Measurements from ENCODE around the gene C9. TPM values are rescaled to one million over a fixed set of nuclear protein-coding genes. Genes with fewer than 3 reads are reported as not detected.

C9 gene
- total and polyA plus RNA-seq, 2 experiments from 2014 or later: not detected

GRCh38 chr5:39361306-39361705 lies 3.0 kb downstream of the C9 start (continued):
- TF ChIP-seq ZNF462 (CRISPR knock-in tag; IDR thresholded peaks at IDR 0.05) (no peak), ETS1 (IDR thresholded peaks at IDR 0.05) (no peak)

GRCh38 chr5:39360471-39361111 lies 3.7 kb downstream of the C9 start:
- H3K4me3 Mint-ChIP-seq: no peak overlapping the region
- ATAC-seq: no peak
- no peaks in the 10 kb centered on the region for H3K79me2 ChIP-seq (replicated peaks; ENCODE audit: insufficient read depth)
- no peaks in the 10 kb centered on the region for H3K36me3 ChIP-seq (ENCODE audit: insufficient read depth)
- no peaks in the 10 kb centered on the region for H3K4me1 ChIP-seq (ENCODE audit: insufficient read depth)
- H3K4me3 ChIP-seq: no peak overlapping the region
- no peaks in the 10 kb centered on the region for H4K20me1 ChIP-seq (replicated peaks; ENCODE audit: insufficient read depth)
- peaks cover 8% of the 10 kb centered on the region; the same call in 2 of the 3 replicates for H3K36me3 Mint-ChIP-seq (ENCODE audit: low read depth)
- no peak overlapping the region for H3K4me2 ChIP-seq
- peaks cover 3% of the 10 kb centered on the region for H3K27me3 Mint-ChIP-seq (ENCODE audit: insufficient read depth, low read depth, poor library complexity)
- peaks cover 30% of the 10 kb centered on the region for H3K4me1 Mint-ChIP-seq
- no peaks in the 10 kb centered on the region for H3K27me3 ChIP-seq (ENCODE audit: insufficient read depth)
- H3K9me2 ChIP-seq (ENCODE audit: insufficient read depth): peaks cover 15% of the 10 kb centered on the region; the same call in 1 of the 2 replicates
- peaks cover 10% of the 10 kb centered on the region; the same call in 1 of the 3 replicates for H3K9me3 Mint-ChIP-seq
- H3F3A ChIP-seq (replicated peaks; ENCODE audit: low read depth): no peaks in the 10 kb centered on the region
- H3K27ac ChIP-seq (ENCODE audit: low read depth): no peak overlapping the region
- no peak overlapping the region for H3K27ac Mint-ChIP-seq
- no peak for DNase-seq (ENCODE audit: low spot score)
- H2AFZ ChIP-seq: no peak overlapping the region
- TF ChIP-seq CREB1 (CRISPR knock-in tag; IDR thresholded peaks at IDR 0.05; ENCODE audit: low read depth) (no peak), NANOG (IDR thresholded peaks at IDR 0.05; ENCODE audit: borderline replicate concordance) (no peak), CTCF (conservative IDR thresholded peaks at IDR 0.05; ENCODE audit: low read depth in 2 of 2) (no peak), POLR2AphosphoS5 (IDR thresholded peaks at IDR 0.05; ENCODE audit: low read depth) (no peak), REST (IDR thresholded peaks at IDR 0.05; ENCODE audit: unreplicated experiment) (no peak), ZNF331 (CRISPR knock-in tag; IDR thresholded peaks at IDR 0.05; ENCODE audit: low read depth) (no peak), EZH2phosphoT487 (IDR thresholded peaks at IDR 0.05; ENCODE audit: unreplicated experiment) (no peak), ETS1 (IDR thresholded peaks at IDR 0.05) (no peak), STAT1 (IDR thresholded peaks at IDR 0.05; ENCODE audit: unreplicated experiment) (no peak), ZNF114 (CRISPR knock-in tag; IDR thresholded peaks at IDR 0.05) (no peak)

Measured in GM23338 (cell line).